ENCODE measurements around the gene FLVCR2. TPM values are rescaled to one million over a fixed set of nuclear protein-coding genes. Genes with fewer than 3 reads are reported as not detected.

The FLVCR2 gene
- total RNA-seq: 0.79 and 2.8 TPM in 2 replicates

GRCh38 chr14:75578102-75578785, at the start of gene FLVCR2:
Gene FLVCR2 (plus strand): TSS chr14:75578620. CDS start chr14:75578973, 353 bp downstream.
- FAIRE-seq (no peak), DNase-seq (ENCODE audit: low read depth) (peak; percentile 27)
- H3K27me3 ChIP-seq (ENCODE audit: control insufficient read depth, insufficient read depth, low read length): no peaks in the 10 kb centered on the region
- no peaks in the 10 kb centered on the region for H3K36me3 ChIP-seq (ENCODE audit: control insufficient read depth, insufficient read depth, low read length)
- TF ChIP-seq, protein P1, sequence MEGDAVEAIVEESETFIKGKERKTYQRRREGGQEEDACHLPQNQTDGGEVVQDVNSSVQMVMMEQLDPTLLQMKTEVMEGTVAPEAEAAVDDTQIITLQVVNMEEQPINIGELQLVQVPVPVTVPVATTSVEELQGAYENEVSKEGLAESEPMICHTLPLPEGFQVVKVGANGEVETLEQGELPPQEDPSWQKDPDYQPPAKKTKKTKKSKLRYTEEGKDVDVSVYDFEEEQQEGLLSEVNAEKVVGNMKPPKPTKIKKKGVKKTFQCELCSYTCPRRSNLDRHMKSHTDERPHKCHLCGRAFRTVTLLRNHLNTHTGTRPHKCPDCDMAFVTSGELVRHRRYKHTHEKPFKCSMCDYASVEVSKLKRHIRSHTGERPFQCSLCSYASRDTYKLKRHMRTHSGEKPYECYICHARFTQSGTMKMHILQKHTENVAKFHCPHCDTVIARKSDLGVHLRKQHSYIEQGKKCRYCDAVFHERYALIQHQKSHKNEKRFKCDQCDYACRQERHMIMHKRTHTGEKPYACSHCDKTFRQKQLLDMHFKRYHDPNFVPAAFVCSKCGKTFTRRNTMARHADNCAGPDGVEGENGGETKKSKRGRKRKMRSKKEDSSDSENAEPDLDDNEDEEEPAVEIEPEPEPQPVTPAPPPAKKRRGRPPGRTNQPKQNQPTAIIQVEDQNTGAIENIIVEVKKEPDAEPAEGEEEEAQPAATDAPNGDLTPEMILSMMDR (IDR thresholded peaks at IDR 0.05; ENCODE audit: insufficient read depth, low read length, severe bottlenecking): no peak
- peak within 1 kb of the TSS; percentile 45 for H3K4me3 ChIP-seq (ENCODE audit: low read depth, low read length)

DNA sequence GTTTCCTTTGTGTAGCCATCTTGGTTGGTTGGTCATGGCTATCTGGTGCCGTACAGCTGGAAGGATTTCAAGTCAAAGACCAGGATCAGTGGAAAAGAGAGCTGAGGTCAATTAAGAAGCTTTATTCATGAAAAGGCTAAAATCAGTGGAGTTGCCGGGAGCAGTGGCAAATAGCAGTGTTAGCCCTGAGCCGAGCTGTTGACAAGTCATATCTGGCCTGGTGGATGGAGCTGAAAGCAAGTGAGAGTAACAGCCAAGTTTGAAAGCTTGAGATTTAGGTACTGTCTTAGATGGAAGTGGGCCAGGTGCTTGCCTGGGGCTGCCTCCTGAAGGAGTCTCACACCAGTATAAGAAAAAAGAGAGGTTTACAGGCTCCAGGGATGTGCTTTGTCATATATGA, 47.2 kb upstream of the FLVCR2 start:
- DNase-seq (ENCODE audit: low read depth): no peak

DNA sequence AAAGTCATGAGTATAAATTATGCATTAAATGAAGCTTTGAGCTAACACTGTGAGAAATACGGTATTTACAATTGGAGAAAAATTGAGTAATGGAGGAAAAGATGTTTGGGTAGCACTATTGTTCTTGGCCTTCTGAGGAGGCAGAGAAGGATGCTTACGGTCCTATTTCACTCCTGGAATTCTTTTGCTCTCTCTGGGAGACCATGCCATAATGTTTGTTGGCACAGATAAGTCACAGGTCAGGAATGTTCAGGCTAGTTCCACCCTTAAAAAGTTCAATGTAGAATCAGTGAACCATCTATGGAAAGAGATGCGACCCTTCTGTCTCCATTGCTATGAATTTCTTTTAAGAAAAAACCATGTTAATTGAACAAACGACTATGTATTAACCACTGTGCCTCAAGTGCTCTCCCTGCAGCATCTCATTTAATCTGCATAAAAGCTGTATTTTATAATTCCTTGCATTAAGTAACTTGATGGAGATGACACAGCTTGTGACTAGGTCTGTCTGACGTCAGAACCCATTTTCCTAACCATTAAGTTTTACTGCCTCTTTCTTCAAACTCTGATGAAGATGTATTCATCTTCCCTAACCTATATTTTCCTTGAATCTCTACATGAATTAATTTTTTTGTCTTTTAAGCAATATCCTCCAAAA, 46.6 kb upstream of the FLVCR2 start:
- H3K36me3 ChIP-seq (ENCODE audit: control insufficient read depth, insufficient read depth, low read length): no peaks in the 10 kb centered on the region
- FAIRE-seq (no peak), DNase-seq (ENCODE audit: low read depth) (peak; percentile 53)
- TF ChIP-seq, protein P1 (IDR thresholded peaks at IDR 0.05; ENCODE audit: insufficient read depth, low read length, severe bottlenecking): no peak
- H3K4me3 ChIP-seq (ENCODE audit: low read depth, low read length): no peak overlapping the region
- H3K27me3 ChIP-seq (ENCODE audit: control insufficient read depth, insufficient read depth, low read length): no peaks in the 10 kb centered on the region

More for the DNA sequence above, 47.2 kb upstream of the FLVCR2 start:
- H3K27me3 ChIP-seq (ENCODE audit: control insufficient read depth, insufficient read depth, low read length): no peaks in the 10 kb centered on the region
- no peak for FAIRE-seq
- no peak overlapping the region for H3K4me3 ChIP-seq (ENCODE audit: low read depth, low read length)
- TF ChIP-seq, protein P1 (IDR thresholded peaks at IDR 0.05; ENCODE audit: insufficient read depth, low read length, severe bottlenecking): no peak
- no peaks in the 10 kb centered on the region for H3K36me3 ChIP-seq (ENCODE audit: control insufficient read depth, insufficient read depth, low read length)

- no peak for DNase-seq (ENCODE audit: low read depth)
- H3K36me3 ChIP-seq (ENCODE audit: control insufficient read depth, insufficient read depth, low read length): no peaks in the 10 kb centered on the region
- TF ChIP-seq, protein P1 (IDR thresholded peaks at IDR 0.05; ENCODE audit: insufficient read depth, low read length, severe bottlenecking): no peak
- no peak overlapping the region for H3K4me3 ChIP-seq (ENCODE audit: low read depth, low read length)
- no peak for FAIRE-seq
- H3K27me3 ChIP-seq (ENCODE audit: control insufficient read depth, insufficient read depth, low read length): no peaks in the 10 kb centered on the region
Observed at GRCh38 chr14:75533791-75534555, 44.4 kb upstream of the FLVCR2 start.

GRCh38 chr14:75535164-75535898, 43.1 kb upstream of the FLVCR2 start:
- Histone ChIP-seq H3K27me3 (ENCODE audit: control insufficient read depth, insufficient read depth, low read length) (no peaks in the 10 kb centered on the region), H3K4me3 (ENCODE audit: low read depth, low read length) (no peak overlapping the region), H3K36me3 (ENCODE audit: control insufficient read depth, insufficient read depth, low read length) (no peaks in the 10 kb centered on the region)
- no peak for FAIRE-seq
- TF ChIP-seq, protein P1 (IDR thresholded peaks at IDR 0.05; ENCODE audit: insufficient read depth, low read length, severe bottlenecking): no peak
- DNase-seq (ENCODE audit: low read depth): no peak

Measured in bronchial epithelial cell (primary cell).